Midbrain (tissue), 1 donor: ENCODE results near the gene PHF21A.
"Not testable (repeated sequence)": the region's sequence is repeated elsewhere in the genome, so short reads cannot be mapped to it uniquely, and the experiment has no call there.

Source experiments
- DNase-seq: peaks from one replicate; lab custom pipeline; 2025; lab: John Stamatoyannopoulos, UW

PHF21A gene

GRCh38 chr11:45921561-45922424 is 199.5 kb downstream of the PHF21A start:
- DNase-seq = no peak

- no peak for DNase-seq
These were observed 200.4 kb downstream of the PHF21A start for GRCh38 chr11:45920531-45921477.

GRCh38 chr11:45919806-45920530 is 201.3 kb downstream of the PHF21A start:
- peak; percentile 30 for DNase-seq

- no peak for DNase-seq
These were observed 202.1 kb downstream of the PHF21A start for GRCh38 chr11:45918962-45919675.

GRCh38 chr11:45918331-45918941 is 202.8 kb downstream of the PHF21A start:
- DNase-seq = peak; percentile 80

GRCh38 chr11:45917623-45918330 is 203.5 kb downstream of the PHF21A start, which contains the start of gene PEX16:
PEX16 (minus strand) TSS chr11:45917877; CDS start chr11:45917811, 66 bp downstream.
- peak; percentile 98 for DNase-seq

- no peak for DNase-seq
These were observed 204.0 kb downstream of the PHF21A start for GRCh38 chr11:45917286-45917622.

- DNase-seq = no peak
These were observed 205.8 kb downstream of the PHF21A start for GRCh38 chr11:45915446-45915845.

- no peak for DNase-seq
These were observed 207.2 kb downstream of the PHF21A start for GRCh38 chr11:45913942-45914635.

- DNase-seq = no peak
These were observed 207.7 kb downstream of the PHF21A start for GRCh38 chr11:45913514-45913913.

- no peak for DNase-seq
These were observed 210.6 kb downstream of the PHF21A start for GRCh38 chr11:45910623-45911022.

- no peak for DNase-seq
These were observed 211.4 kb downstream of the PHF21A start for GRCh38 chr11:45909594-45910475.

GRCh38 chr11:45907911-45908370 is 213.3 kb downstream of the PHF21A start:
- peak; percentile 25 for DNase-seq

- no peak for DNase-seq
These were observed 214.2 kb downstream of the PHF21A start, which contains the start of gene FREY1 for GRCh38 chr11:45906965-45907611. FREY1 (minus strand) TSS chr11:45907271; CDS start chr11:45907245, 26 bp downstream.

- no peak for DNase-seq
These were observed 215.1 kb downstream of the PHF21A start for GRCh38 chr11:45906096-45906682.

GRCh38 chr11:45905576-45905975 is 215.7 kb downstream of the PHF21A start:
- DNase-seq = not testable (repeated sequence)

GRCh38 chr11:45905095-45905494 is 216.2 kb downstream of the PHF21A start:
- DNase-seq = no peak
